Type B pancreatic cell (in vitro differentiated cells): Measurements from ENCODE around the gene RGS10. TPM values are rescaled to one million over a fixed set of nuclear protein-coding genes. Genes with fewer than 3 reads are reported as not detected.

ENCODE experiments used
- DNase-seq: peaks from one replicate; pipeline ENCODE4 v3.0.0; 2021; ENCODE audit warnings: mixed read lengths; ENCODE audit not compliant: unreplicated experiment; ENCODE audit errors: extremely low spot score
- H3K27ac Mint-ChIP-seq: 2 replicates; pipeline ENCODE4 v1.8.0; 2021; ENCODE audit warnings: mild to moderate bottlenecking, mixed read lengths
- H3K27me3 Mint-ChIP-seq: 2 replicates; pipeline ENCODE4 v1.8.0; 2021; ENCODE audit warnings: mixed read lengths
- H3K36me3 Mint-ChIP-seq: 2 replicates; pipeline ENCODE4 v1.8.0; 2021; ENCODE audit warnings: mixed read lengths
- H3K4me1 Mint-ChIP-seq: one replicate; pipeline ENCODE4 v1.8.0; 2021; ENCODE audit warnings: mixed read lengths; ENCODE audit not compliant: unreplicated experiment
- H3K4me3 Mint-ChIP-seq: 2 replicates; pipeline ENCODE4 v1.8.0; 2021; ENCODE audit warnings: mild to moderate bottlenecking, mixed read lengths
- H3K9me3 Mint-ChIP-seq: 2 replicates; pipeline ENCODE4 v1.8.0; 2021; ENCODE audit warnings: mixed read lengths
- CTCF ChIP-seq: fragments of 200-600 bp; sonication (generic); conservative IDR thresholded peaks from 2 replicates; pipeline ENCODE4 v1.5.0; 2021; ENCODE audit warnings: antibody characterized with exemption, mild to moderate bottlenecking
- total RNA-seq: library from RNA; stranded (reverse); gene quantifications from 2 replicates; pipeline ENCODE4 v1.2.1, GENCODE V29; 2021; ENCODE audit warnings: low replicate concordance

RGS10 gene
- total RNA-seq, 1 donor from 2014 or later, result 10.2 TPM

- Mint-ChIP-seq H3K4me1 (peaks cover 19% of the 10 kb centered on the region), H3K9me3 (no peaks in the 10 kb centered on the region), H3K27ac (no peak overlapping the region)
Observed at GRCh38 chr10:119502209-119502608, 40.3 kb downstream of the RGS10 start.

GRCh38 chr10:119501690-119502089, 40.8 kb downstream of the RGS10 start:
- H3K36me3 Mint-ChIP-seq, result no peaks in the 10 kb centered on the region

More at GRCh38 chr10:119502209-119502608, 40.3 kb downstream of the RGS10 start:
- TF ChIP-seq CTCF, result no peak
- no peak overlapping the region for H3K4me3 Mint-ChIP-seq
- H3K36me3 Mint-ChIP-seq, result no peaks in the 10 kb centered on the region
- peaks cover 11% of the 10 kb centered on the region for H3K27me3 Mint-ChIP-seq
- DNase-seq, result no peak

GRCh38 chr10:119500821-119501220, 41.7 kb downstream of the RGS10 start:
- peaks cover 19% of the 10 kb centered on the region for H3K4me1 Mint-ChIP-seq
- H3K9me3 Mint-ChIP-seq, result no peaks in the 10 kb centered on the region
- H3K36me3 Mint-ChIP-seq, result no peaks in the 10 kb centered on the region
- TF ChIP-seq CTCF, result no peak
- H3K4me3 Mint-ChIP-seq, result no peak overlapping the region
- H3K27me3 Mint-ChIP-seq, result peaks cover 11% of the 10 kb centered on the region
- no peak for DNase-seq
- H3K27ac Mint-ChIP-seq, result no peak overlapping the region

More at GRCh38 chr10:119501690-119502089, 40.8 kb downstream of the RGS10 start:
- peaks cover 19% of the 10 kb centered on the region for H3K4me1 Mint-ChIP-seq
- H3K27me3 Mint-ChIP-seq, result peaks cover 11% of the 10 kb centered on the region
- no peak overlapping the region for H3K4me3 Mint-ChIP-seq
- H3K27ac Mint-ChIP-seq, result no peak overlapping the region
- H3K9me3 Mint-ChIP-seq, result no peaks in the 10 kb centered on the region
- DNase-seq, result no peak
- TF ChIP-seq CTCF, result no peak

GRCh38 chr10:119500123-119500795, 42.3 kb downstream of the RGS10 start:
- DNase-seq, result no peak
- Mint-ChIP-seq H3K36me3 (no peaks in the 10 kb centered on the region), H3K4me1 (peaks cover 19% of the 10 kb centered on the region), H3K27me3 (peaks cover 11% of the 10 kb centered on the region), H3K27ac (no peak overlapping the region), H3K9me3 (no peaks in the 10 kb centered on the region), H3K4me3 (no peak overlapping the region)
- TF ChIP-seq CTCF, result no peak

GRCh38 chr10:119499677-119500002, 42.9 kb downstream of the RGS10 start:
- peaks cover 11% of the 10 kb centered on the region for H3K27me3 Mint-ChIP-seq
- peaks cover 19% of the 10 kb centered on the region for H3K4me1 Mint-ChIP-seq
- peak overlapping the region; percentile 23 for H3K27ac Mint-ChIP-seq
- H3K36me3 Mint-ChIP-seq, result no peaks in the 10 kb centered on the region
- no peaks in the 10 kb centered on the region for H3K9me3 Mint-ChIP-seq
- no peak for TF ChIP-seq CTCF
- no peak overlapping the region for H3K4me3 Mint-ChIP-seq
- DNase-seq, result no peak
